GM12875 (cell line): ENCODE results near the gene ESF1.

ENCODE experiments used
- H3K4me3 ChIP-seq: one replicate; pipeline ENCODE4 v1.5.1; 2011; ENCODE audit warnings: low read depth, low read length, control low read depth
- CTCF ChIP-seq: IDR thresholded peaks from 2 replicates; pipeline ENCODE4 v1.5.1; 2011; ENCODE audit warnings: low read depth, mild to moderate bottlenecking, control low read depth, inconsistent platforms, low read length, moderate library complexity, borderline replicate concordance; ENCODE audit not compliant: insufficient read depth

ESF1 gene

GRCh38 chr20:13717631-13718044 lies 67.1 kb downstream of the ESF1 start:
- H3K4me3 ChIP-seq, result no peak overlapping the region
- no peak for TF ChIP-seq CTCF

- no peak overlapping the region for H3K4me3 ChIP-seq
- TF ChIP-seq CTCF, result no peak
These were observed 69.5 kb downstream of the ESF1 start for GRCh38 chr20:13715171-13715570.

- no peak for TF ChIP-seq CTCF
- no peak overlapping the region for H3K4me3 ChIP-seq
These were observed 76.5 kb downstream of the ESF1 start for GRCh38 chr20:13708234-13708633.

GRCh38 chr20:13703265-13703664 lies 81.5 kb downstream of the ESF1 start:
- no peak for TF ChIP-seq CTCF
- no peak overlapping the region for H3K4me3 ChIP-seq

GRCh38 chr20:13701486-13701885 lies 83.2 kb downstream of the ESF1 start:
- no peak overlapping the region for H3K4me3 ChIP-seq
- TF ChIP-seq CTCF, result no peak

GRCh38 chr20:13700761-13701160 lies 84.0 kb downstream of the ESF1 start:
- TF ChIP-seq CTCF, result no peak
- no peak overlapping the region for H3K4me3 ChIP-seq

GRCh38 chr20:13694420-13695150 lies 90.1 kb downstream of the ESF1 start:
- no peak for TF ChIP-seq CTCF

More at GRCh38 chr20:13694420-13695150, 90.1 kb downstream of the ESF1 start:
- no peak overlapping the region for H3K4me3 ChIP-seq
